HUES48 (cell line): ENCODE measurements around the gene HSD17B2.

Experiments
- H3K27ac ChIP-seq: one replicate; pipeline ENCODE4 v1.7.0; 2013; ENCODE audit warnings: low read depth, low read length, inconsistent platforms
- H3K27me3 ChIP-seq: 2 replicates; pipeline ENCODE4 v1.6.1; 2013; ENCODE audit warnings: mild to moderate bottlenecking, low read length; ENCODE audit not compliant: control insufficient read depth, insufficient read depth
- H3K36me3 ChIP-seq: 2 replicates; pipeline ENCODE4 v1.6.1; 2013; ENCODE audit warnings: low read length; ENCODE audit not compliant: control insufficient read depth, insufficient read depth
- H3K4me1 ChIP-seq: 2 replicates; pipeline ENCODE4 v1.6.1; 2013; ENCODE audit warnings: mild to moderate bottlenecking, low read length; ENCODE audit not compliant: control insufficient read depth, insufficient read depth
- H3K4me3 ChIP-seq: 2 replicates; pipeline ENCODE4 v1.5.1; 2013; ENCODE audit warnings: mild to moderate bottlenecking, low read depth, low read length
- H3K9ac ChIP-seq: 2 replicates; pipeline ENCODE4 v1.6.1; 2013; ENCODE audit warnings: mild to moderate bottlenecking, low read depth, low read length, moderate library complexity
- H3K9me3 ChIP-seq: 2 replicates; pipeline ENCODE4 v1.6.1; 2013; ENCODE audit warnings: low read length; ENCODE audit not compliant: control insufficient read depth, insufficient read depth

Gene HSD17B2

GRCh38 chr16:82040296-82040695 lies 5.2 kb downstream of the HSD17B2 start:
- H3K9me3 ChIP-seq: no peaks in the 10 kb centered on the region
- H3K27me3 ChIP-seq: no peaks in the 10 kb centered on the region
- no peak overlapping the region for H3K9ac ChIP-seq
- no peaks in the 10 kb centered on the region for H3K36me3 ChIP-seq
- H3K27ac ChIP-seq: no peak overlapping the region
- no peak overlapping the region for H3K4me3 ChIP-seq
- H3K4me1 ChIP-seq: peaks cover 4% of the 10 kb centered on the region; the same call in 1 of the 2 replicates

- H3K27ac ChIP-seq: no peak overlapping the region
- H3K4me3 ChIP-seq: no peak overlapping the region
- no peaks in the 10 kb centered on the region for H3K36me3 ChIP-seq
- H3K9ac ChIP-seq: no peak overlapping the region
- no peaks in the 10 kb centered on the region for H3K27me3 ChIP-seq
- no peaks in the 10 kb centered on the region for H3K9me3 ChIP-seq
- peaks cover 4% of the 10 kb centered on the region; the same call in 1 of the 2 replicates for H3K4me1 ChIP-seq
These were observed 6.5 kb downstream of the HSD17B2 start for GRCh38 chr16:82041542-82041941.

GRCh38 chr16:82042144-82042543 lies 7.1 kb downstream of the HSD17B2 start:
- Histone ChIP-seq H3K4me1 (peaks cover 4% of the 10 kb centered on the region; the same call in 1 of the 2 replicates), H3K27ac (no peak overlapping the region), H3K4me3 (no peak overlapping the region), H3K9me3 (no peaks in the 10 kb centered on the region), H3K27me3 (no peaks in the 10 kb centered on the region), H3K9ac (no peak overlapping the region), H3K36me3 (no peaks in the 10 kb centered on the region)

- Histone ChIP-seq H3K36me3 (no peaks in the 10 kb centered on the region), H3K27me3 (no peaks in the 10 kb centered on the region), H3K9ac (no peak overlapping the region), H3K4me1 (peaks cover 4% of the 10 kb centered on the region; the same call in 1 of the 2 replicates), H3K9me3 (no peaks in the 10 kb centered on the region), H3K27ac (no peak overlapping the region), H3K4me3 (no peak overlapping the region)
These were observed 7.8 kb downstream of the HSD17B2 start for GRCh38 chr16:82042846-82043245.

- Histone ChIP-seq H3K4me3 (no peak overlapping the region), H3K36me3 (no peaks in the 10 kb centered on the region), H3K4me1 (peaks cover 4% of the 10 kb centered on the region; the same call in 1 of the 2 replicates), H3K27ac (no peak overlapping the region), H3K9ac (no peak overlapping the region), H3K9me3 (no peaks in the 10 kb centered on the region), H3K27me3 (no peaks in the 10 kb centered on the region)
These were observed 8.9 kb downstream of the HSD17B2 start for GRCh38 chr16:82043680-82044584.

GRCh38 chr16:82044585-82044911 lies 9.5 kb downstream of the HSD17B2 start:
- Histone ChIP-seq H3K9ac (no peak overlapping the region), H3K27me3 (no peaks in the 10 kb centered on the region), H3K36me3 (no peaks in the 10 kb centered on the region), H3K4me1 (peaks cover 4% of the 10 kb centered on the region; the same call in 1 of the 2 replicates), H3K9me3 (no peaks in the 10 kb centered on the region), H3K27ac (no peak overlapping the region), H3K4me3 (no peak overlapping the region)

- no peaks in the 10 kb centered on the region for H3K9me3 ChIP-seq
- H3K27ac ChIP-seq: no peak overlapping the region
- no peak overlapping the region for H3K4me3 ChIP-seq
- no peaks in the 10 kb centered on the region for H3K36me3 ChIP-seq
- no peak overlapping the region for H3K9ac ChIP-seq
- H3K27me3 ChIP-seq: no peaks in the 10 kb centered on the region
- peaks cover 4% of the 10 kb centered on the region; the same call in 1 of the 2 replicates for H3K4me1 ChIP-seq
These were observed 10.4 kb downstream of the HSD17B2 start for GRCh38 chr16:82045465-82045864.

- Histone ChIP-seq H3K4me3 (no peak overlapping the region), H3K27me3 (no peaks in the 10 kb centered on the region), H3K9ac (no peak overlapping the region), H3K36me3 (no peaks in the 10 kb centered on the region), H3K27ac (no peak overlapping the region), H3K9me3 (no peaks in the 10 kb centered on the region), H3K4me1 (no peaks in the 10 kb centered on the region)
These were observed 11.5 kb downstream of the HSD17B2 start for GRCh38 chr16:82046541-82046940.

- H3K4me3 ChIP-seq: no peak overlapping the region
- no peaks in the 10 kb centered on the region for H3K4me1 ChIP-seq
- H3K36me3 ChIP-seq: no peaks in the 10 kb centered on the region
- H3K9me3 ChIP-seq: no peaks in the 10 kb centered on the region
- no peak overlapping the region for H3K9ac ChIP-seq
- H3K27me3 ChIP-seq: no peaks in the 10 kb centered on the region
- H3K27ac ChIP-seq: no peak overlapping the region
These were observed 11.9 kb downstream of the HSD17B2 start for GRCh38 chr16:82046941-82047340.

GRCh38 chr16:82047374-82047773 lies 12.3 kb downstream of the HSD17B2 start:
- Histone ChIP-seq H3K9ac (no peak overlapping the region), H3K27me3 (no peaks in the 10 kb centered on the region), H3K9me3 (no peaks in the 10 kb centered on the region), H3K36me3 (no peaks in the 10 kb centered on the region), H3K27ac (no peak overlapping the region), H3K4me1 (no peaks in the 10 kb centered on the region), H3K4me3 (no peak overlapping the region)

GRCh38 chr16:82047787-82048186 lies 12.7 kb downstream of the HSD17B2 start:
- Histone ChIP-seq H3K9me3 (no peaks in the 10 kb centered on the region), H3K4me1 (no peaks in the 10 kb centered on the region), H3K27me3 (no peaks in the 10 kb centered on the region), H3K27ac (no peak overlapping the region), H3K36me3 (no peaks in the 10 kb centered on the region), H3K4me3 (no peak overlapping the region), H3K9ac (no peak overlapping the region)
